Posterior vena cava (tissue), 2 donors: ENCODE measurements around the gene CCDC148. TPM values are rescaled to one million over a fixed set of nuclear protein-coding genes. Genes with fewer than 3 reads are reported as not detected.
"Not testable (repeated sequence)": the region's sequence is repeated elsewhere in the genome, so short reads cannot be mapped to it uniquely, and the experiment has no call there.

Experiments
- DNase-seq: peaks from one replicate; pipeline ENCODE4 v3.0.0-alpha.2; 2020; ENCODE audit warnings: low spot score
- intact Hi-C, 2 donors: fragments of 100-400 bp; cut with DNase I; formaldehyde crosslinking; loops; one replicate each; pipeline versions ENCODE4 v1.14.1 to v1.14.2; 2022 to 2023
- total RNA-seq, 2 donors: library from RNA; stranded (reverse); fragmentation: NEBNext Ultra II Directional; extraction: Animal tissue kit (Norgen Biotek cat#: 25700); gene quantifications; one replicate each; pipeline ENCODE4 v1.2.1, GENCODE V29; 2021
- donor health status: DM: yes; HTN: yes; CAD: no.
- donor health status: DM: yes; HTN: yes; CAD: no.

CCDC148 gene
- total RNA-seq, 2 donors from 2014 or later, result 0.43 to 0.79 TPM

DNA sequence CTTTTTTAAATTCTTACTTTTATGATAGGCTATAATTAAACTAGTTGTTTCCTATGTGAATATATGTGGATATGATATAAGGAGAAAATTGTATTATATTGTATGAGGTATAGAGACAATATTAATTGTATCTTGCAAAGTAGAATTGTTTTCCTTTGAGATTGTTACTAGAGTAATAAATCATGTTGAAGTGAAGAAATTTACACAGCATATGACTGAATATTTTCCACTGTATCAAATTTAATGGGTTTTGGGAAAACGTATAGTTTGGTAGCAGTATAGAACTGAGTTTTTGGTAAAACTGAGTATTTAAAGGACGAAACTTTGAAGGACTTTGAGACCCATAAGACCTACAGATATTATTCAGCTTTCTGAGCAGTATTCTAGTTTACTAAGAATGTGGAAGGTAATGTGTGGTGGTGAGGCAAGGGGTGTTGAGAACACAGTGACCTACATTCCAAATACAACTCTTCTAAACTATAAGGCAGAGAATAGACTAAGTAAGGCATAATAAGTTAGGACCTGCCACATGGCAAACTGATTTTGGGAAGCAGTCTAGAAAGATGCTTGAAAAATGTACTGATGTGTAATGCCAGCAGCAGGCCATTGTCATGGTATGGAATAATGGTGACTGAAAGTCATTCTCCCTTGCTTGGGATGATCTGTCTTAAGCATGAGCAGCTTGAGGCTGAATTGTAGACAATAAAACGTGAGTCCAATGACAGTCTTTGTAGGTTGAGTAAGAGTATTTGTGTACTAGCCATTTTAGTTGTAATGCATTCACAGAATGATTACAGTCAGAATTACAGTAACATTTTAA is 29.8 kb upstream of the CCDC148 start:
- intact Hi-C loops, result no loop called here
- no peak for DNase-seq

DNA sequence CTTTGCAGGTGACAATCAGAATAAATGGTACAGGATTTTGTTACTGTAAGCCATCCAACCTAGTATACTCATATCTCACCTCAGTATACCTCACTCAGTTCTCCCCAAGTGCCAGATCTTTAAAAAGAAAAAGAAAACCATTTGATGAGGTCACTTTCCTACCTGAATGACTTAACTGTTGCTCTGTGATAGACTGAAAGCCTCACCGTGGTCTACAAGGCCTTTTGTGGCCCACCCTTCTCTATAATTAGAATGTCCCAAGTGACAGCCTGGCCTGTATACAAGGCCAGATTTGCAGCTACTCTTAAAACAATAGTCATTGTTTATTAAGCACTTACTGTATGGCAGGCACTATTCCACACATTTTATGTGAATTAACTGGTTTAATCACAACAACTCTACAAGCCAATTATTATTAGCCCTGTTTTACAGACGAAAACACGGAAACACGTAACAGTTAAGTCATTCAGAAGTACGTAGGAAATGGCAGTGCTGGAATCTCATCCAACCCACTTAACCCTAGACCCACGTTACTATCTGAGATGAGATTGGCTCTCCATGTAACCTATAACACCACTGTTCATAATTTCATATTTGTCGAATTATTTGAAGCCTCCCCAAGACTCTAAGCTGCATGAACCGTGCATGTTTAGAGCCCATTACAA is 28.5 kb upstream of the CCDC148 start:
- DNase-seq, result no peak
- intact Hi-C loops, result no loop called here

DNA sequence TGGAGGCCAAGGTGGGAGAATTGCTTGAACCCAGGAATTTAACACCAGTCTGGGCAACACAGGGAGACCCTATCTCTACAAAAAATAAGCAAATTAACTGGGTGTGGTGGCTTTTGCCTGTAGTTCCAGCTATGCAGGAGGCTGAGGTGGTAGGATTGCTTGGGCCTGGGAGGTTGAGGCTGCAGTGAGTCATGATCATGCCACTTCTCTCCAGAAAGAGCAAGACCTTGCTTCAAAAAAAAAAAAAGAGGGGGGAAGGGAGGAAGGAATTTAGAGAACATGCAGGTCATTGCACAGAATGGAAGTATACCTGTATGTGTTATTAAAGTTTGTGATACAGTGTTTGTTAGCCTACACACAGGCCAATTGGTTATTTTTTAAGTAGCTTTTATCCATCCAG is 26.0 kb upstream of the CCDC148 start:
- intact Hi-C loops, result no loop called here
- DNase-seq, result no peak

DNA sequence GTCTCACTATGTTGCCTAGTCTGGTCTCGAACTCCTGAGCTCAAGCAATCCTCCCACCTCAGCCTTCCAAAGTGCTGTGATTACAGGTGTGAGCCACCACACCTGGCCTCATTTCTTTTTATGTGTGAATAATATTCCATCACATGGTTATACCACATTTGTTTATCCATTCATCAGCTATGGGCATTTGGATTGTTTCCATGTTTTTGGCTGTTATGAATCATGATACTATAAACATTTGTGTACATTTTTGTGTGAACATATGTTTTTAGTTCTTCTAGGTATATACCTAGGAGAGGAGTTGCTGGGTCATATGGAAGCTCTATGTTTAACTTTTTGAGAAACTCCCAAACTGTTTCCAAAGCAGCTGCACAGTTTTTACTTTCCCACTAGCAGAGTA is 24.6 kb upstream of the CCDC148 start:
- intact Hi-C loops, result no loop called here
- DNase-seq, result no peak

DNA sequence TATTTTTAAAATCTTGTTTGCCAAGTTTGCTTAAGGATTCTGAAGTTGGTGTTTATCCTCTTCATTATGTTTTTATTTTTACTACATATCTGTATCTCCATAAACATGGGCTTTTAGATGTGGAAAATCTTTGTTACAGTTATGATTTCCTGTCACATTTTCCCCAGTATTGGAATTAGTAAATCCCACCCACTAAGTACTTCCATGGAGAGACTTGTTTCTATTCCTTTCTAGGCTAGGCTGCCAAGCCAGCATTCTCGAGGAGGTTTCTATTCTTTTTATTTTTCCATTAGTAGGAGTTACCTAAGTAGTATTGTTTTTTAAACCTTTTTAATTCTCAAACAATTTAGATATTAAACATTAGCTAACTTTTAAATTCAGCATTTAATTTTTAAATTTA is 22.3 kb upstream of the CCDC148 start:
- intact Hi-C loops, result no loop called here
- no peak for DNase-seq

DNA sequence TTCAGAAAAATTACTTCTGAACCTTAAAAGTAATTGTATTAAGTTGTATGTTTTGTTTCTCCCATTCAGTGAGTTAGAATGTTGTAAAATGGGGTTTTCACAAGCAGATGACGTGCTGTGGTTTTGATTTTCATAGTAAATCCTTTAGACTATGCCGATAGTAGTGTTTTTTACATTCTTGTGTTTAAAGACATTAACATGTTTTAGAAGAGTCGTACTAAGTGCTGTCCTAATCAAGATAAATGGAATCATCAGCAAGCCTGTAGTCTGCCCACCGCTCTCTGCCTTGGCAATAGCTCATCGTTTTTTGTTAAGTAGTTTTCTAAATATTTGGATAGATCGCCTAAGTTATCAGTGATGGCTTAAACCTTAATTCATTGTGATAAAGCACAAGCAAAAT is 21.7 kb upstream of the CCDC148 start:
- DNase-seq, result no peak
- intact Hi-C loops, result no loop called here

DNA sequence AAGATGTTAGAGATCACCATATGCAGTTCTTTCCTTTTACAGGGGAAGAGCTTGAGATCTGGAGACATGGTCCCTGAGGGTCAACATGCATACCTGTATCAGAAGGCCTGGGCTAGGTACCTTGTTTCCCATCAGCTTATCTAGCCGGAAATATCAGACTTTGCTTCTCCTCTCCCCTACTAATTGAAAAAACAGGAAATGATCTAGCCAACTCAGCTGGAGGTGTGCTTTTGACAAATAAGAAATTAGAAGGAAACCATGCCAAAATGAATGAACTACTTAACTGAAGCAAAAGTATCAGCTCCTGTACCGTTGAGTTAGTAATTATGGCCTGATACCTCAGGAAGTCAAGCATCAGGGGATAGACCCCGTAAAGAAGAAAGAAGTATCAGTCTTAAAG is 20.6 kb upstream of the CCDC148 start:
- no peak for DNase-seq
- intact Hi-C loops, result no loop called here

DNA sequence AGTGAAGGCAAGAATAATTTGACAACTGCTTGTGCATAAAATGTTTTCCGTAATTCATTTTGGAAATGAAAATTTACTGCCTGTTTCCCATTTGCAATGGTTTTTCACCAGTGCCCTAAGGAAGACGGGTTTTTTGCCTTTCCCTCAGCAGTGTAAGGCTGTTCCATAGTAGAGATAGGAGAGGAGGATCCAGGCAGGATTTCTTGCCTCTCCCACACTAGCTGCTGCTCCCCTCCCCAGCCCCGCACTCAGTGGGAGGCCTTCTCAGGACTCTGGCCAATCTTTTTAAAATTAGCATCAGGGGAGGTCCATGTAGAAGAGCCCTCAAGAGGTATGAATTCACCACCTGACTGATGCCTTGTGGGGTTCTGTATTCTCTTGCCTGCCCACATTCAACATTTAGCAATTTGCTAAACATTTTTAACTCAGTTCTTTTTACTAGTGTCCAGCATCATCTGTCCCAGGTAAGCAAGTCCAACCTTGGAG is 18.0 kb upstream of the CCDC148 start:
- DNase-seq, intact Hi-C loops: not testable (repeated sequence)

DNA sequence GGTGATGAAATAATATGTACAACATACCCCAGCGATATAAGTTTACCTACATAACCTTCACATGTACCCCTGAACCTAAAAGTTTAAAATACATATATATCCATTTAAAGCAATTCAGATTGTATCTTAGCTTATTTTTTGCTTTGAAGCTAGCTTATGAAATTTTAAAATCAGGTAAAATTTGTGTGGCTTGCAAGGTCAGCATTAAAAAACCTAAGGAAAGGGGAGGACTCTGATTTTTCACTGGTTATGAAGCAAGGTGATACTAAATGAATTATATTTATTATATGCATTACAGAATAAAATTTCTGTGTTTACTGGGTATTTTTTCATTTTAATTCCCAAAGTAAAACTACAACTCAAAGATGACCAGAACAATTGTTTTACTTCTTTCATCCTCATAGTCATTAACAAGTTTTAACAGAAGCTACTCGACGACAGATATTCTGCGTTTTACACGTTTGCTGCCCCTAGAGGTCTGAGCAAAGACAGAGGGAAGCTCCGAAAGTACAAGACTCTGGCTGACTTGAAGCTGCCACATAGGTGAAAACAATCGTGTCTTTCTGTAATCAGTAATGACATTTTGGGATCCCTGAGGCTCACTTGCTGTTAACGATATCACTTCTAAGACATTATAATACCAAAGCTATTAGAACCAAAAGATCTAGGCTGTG is 17.3 kb upstream of the CCDC148 start:
- intact Hi-C loops, result no loop called here
- DNase-seq, result no peak

DNA sequence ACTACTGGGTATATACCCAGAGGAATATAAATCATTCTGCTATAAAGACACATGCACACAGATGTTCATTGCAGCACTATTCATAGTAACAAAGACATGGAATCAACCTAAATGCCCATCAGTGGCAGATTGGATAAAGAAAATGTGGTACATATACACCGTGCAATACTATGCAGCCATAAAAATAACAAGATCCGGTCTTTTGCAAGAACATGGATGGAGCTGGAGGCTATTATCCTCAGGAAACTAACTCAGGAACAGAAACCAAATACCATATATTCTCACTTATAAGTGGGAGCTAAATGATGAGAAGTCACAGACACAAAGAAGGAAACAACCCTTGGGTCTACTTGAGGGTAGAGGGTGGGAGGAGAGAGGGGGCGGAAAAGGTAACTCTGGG is 16.7 kb upstream of the CCDC148 start:
- DNase-seq, intact Hi-C loops: not testable (repeated sequence)

DNA sequence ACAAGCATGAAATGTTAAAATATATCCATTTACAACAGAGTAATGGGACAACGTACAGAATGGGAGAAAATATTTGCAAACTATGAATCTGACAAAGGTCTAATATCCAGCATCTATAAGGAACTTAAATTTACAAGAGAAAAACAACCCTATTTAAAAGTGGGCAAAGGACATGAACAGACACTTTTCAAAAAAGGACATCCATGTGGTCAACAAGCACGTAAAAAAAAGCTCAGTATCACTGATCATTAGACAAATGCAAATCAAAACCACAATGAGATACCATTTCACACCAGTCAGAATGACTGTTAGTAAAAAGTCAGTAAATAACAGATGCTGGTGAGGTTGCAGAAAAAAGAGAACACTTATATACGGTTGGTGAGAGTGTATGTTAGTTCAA is 16.3 kb upstream of the CCDC148 start:
- intact Hi-C loops, DNase-seq: not testable (repeated sequence)

DNA sequence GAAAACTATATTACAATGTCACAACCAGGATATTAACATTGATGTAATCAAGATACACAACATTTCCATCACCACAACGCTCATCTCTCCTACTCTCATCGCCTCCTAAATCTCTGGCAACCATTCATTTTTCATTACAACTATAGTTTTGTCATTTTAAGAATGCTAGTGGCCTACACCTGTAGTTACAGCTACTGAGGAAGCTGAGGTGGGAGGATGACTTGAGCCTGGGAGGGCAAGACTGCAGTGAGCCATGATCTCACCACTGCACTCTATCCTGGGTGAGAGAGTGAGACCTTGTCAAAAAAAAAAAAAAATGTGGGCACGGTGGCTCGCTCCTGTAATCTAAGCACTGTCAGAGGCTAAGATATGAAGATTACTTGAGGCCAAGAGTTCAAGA is 10.7 kb upstream of the CCDC148 start:
- intact Hi-C loops, result no loop called here
- no peak for DNase-seq

DNA sequence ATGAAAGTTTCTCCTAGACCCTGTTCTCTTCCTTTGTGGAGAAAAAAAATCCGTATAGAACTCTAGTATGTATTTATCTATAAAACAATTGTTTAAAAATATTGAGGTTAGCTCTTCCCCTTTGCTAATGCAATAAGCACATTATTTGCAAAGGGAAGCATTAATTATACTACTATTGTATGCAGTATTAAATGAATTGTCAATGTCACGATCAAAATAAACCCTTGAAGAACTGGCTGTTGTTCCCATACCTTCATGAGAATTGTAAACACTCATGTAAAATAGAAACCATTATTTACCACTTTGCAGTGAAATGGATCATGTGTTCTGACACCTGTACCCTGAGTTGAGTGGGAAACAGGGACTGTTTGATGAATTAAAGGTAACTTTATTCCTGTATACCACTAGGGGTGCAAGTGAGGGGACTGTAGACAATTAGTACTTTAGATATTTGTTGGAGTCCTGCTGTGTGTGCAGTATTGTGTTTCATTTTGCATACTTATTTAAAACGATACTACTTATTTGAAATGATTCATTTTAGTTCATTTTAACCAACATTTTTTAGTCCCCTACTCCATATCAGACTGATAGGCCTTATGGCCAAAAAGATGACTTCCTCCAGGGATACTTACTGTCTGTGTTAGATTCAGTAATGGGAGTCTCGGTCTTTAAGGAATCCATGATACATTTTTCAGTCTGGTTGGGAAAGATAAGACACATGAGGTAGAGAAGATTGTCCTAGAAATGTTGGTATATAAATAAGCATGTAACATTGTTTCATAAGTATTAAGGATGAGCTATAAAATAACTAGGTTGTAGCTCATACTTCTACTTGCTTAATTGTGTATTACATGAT is 8.1 kb upstream of the CCDC148 start:
- intact Hi-C loops, result no loop called here

DNA sequence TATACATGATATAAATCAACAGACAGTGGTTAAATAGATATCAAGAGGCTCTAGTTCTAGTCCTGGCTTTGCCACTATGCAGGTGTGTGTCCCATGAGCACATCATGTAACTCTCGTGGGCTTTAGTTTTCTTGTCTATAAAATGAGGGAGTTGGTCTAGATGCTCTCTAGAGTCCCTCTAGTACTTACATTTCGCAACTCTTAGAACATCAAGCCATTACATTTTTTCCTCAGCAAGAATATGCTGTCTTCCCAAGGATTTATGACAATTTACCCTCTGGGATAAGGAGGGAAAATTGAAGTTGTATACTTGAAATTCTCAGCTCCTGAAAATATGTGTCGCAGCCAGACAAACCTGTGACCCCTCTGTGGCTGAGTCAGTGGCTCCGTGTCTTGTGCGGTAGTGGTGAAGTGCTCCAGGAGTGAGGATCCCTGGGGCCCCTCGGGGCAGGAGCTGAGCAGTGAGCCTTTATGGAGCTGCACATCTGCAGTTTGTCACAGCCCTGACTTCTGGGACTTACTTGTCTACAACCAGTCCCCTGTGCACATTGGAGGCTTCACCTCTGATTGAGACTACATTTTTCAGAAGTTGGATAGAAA is 7.0 kb upstream of the CCDC148 start:
- DNase-seq, result no peak
- intact Hi-C loops, result no loop called here

More for the DNA sequence above, 8.1 kb upstream of the CCDC148 start:
- no peak for DNase-seq

DNA sequence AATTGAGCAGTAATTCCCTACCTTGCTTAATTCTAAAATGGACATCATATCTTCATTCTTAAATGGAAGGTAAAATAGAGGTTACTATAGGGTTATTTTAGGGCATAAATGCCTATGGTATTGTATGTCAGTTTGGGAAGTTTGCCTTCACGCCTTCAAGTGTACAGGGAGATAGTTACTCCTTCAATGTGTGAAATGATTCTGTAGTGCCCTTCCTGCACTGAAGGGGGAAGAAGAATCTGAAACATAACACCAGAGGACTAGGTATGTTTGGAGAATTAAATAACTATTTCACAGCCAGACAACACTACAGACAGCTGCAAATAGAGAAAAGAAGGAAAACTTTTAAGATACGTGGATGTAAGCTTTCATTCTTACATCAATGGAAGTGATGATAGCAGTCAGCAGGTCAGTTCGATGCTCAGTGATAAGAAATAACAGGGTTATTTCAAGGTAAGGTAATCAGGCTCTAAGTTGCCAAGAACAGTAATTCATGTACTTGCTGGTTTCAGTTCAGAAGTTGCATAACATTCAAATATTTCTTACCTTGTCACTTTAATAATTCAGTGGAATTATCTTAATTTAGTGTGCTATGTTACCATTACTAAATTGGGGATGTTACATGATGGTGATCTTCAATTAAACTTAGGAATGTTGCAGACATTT is 4.2 kb upstream of the CCDC148 start:
- intact Hi-C loops, result no loop called here
- DNase-seq, result no peak

DNA sequence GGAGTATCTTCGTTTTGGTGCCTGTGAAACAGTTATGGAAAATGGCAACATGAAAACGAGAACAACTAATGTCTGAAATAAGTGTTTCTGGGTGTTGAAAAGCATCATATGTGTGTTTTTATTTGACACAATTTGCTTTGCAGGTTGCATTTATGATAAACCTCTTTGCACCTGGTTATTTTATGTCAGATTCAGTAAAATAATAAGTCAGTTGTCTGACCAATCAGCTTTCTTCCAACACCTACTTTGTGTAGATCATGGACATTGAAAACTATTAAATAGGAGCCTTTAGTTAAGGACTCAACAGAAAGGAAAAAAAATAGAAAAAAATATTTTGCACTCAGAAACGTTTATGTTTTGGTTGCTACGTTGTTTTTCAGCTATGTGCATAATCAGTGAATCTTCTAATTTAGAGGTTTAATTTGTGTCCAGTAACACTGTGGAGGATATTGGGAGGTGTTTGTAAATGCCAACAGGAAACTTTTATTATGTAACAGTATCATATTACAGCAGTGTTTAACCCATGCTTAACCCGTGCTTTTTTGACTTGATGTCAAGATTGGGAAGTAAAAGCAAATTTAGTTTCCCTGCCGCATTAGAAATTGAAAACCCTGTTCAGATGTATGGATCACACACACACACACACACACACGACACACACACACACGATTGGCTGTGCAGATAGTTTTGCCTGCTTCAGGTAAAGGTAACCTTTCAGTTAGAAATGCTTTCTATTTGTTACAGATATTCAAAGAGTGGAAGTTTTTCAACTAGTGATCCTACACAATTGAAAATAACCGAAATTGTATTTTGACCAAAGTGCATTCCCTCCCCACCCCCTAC is 2.8 kb upstream of the CCDC148 start:
- DNase-seq, result no peak
- intact Hi-C loops, result no loop called here

DNA sequence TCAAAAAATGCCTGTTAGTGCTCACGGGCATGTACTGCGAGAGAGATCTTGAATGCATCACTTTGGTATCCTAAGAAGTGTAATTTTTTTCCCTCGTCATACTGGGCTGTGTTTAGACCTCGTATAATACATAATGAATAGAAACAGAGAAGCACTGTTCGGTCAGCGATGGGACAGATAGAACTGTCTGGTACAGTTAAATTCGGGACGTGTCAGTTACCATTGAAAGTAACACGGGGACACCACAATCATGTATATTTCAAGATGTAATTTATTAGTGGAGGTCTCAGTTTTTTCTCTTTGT is 2.0 kb upstream of the CCDC148 start:
- intact Hi-C loops, result no loop called here

More for the DNA sequence above, 2.0 kb upstream of the CCDC148 start:
- DNase-seq, result no peak
